A673 (cell line): ENCODE data around the gene IL20.

ENCODE experiments used
- EZH2 ChIP-seq: fragments of 200-600 bp; sonication (generic); IDR thresholded peaks from 2 replicates; pipeline ENCODE4 v1.6.1; 2017; ENCODE audit warnings: borderline replicate concordance, low read depth, mild to moderate bottlenecking, mixed read lengths, antibody characterized with exemption, low read length; ENCODE audit not compliant: poor library complexity, severe bottlenecking
- TF ChIP-seq, protein P1 (sequence below): fragments of 300-800, 200-600 bp; sonication (generic); conservative IDR thresholded peaks from 2 replicates; pipeline ENCODE4 v1.5.1; 2017; ENCODE audit warnings: low read depth, mild to moderate bottlenecking, antibody characterized with exemption, low read length, moderate library complexity, mixed read lengths

DNA sequence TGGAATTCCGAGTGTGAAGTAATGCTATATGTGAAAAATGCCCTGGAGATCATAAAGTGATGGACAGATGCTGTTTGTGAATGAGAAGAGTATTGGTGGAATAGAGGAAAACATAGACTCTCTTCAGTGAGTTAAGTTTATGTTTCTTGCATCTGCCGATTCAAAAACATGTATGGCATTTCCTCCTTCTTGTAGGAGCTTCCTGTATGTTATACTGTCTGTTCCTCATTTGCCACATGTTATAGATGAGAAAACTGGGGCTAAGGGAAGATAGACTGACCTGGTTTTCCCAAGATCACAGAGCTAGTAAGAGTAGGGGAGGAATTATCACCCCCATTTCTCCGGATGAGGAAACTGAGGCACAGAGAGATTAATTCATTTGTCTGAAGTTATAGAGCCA, 41.1 kb upstream of the IL20 start:
- TF ChIP-seq, protein P1, sequence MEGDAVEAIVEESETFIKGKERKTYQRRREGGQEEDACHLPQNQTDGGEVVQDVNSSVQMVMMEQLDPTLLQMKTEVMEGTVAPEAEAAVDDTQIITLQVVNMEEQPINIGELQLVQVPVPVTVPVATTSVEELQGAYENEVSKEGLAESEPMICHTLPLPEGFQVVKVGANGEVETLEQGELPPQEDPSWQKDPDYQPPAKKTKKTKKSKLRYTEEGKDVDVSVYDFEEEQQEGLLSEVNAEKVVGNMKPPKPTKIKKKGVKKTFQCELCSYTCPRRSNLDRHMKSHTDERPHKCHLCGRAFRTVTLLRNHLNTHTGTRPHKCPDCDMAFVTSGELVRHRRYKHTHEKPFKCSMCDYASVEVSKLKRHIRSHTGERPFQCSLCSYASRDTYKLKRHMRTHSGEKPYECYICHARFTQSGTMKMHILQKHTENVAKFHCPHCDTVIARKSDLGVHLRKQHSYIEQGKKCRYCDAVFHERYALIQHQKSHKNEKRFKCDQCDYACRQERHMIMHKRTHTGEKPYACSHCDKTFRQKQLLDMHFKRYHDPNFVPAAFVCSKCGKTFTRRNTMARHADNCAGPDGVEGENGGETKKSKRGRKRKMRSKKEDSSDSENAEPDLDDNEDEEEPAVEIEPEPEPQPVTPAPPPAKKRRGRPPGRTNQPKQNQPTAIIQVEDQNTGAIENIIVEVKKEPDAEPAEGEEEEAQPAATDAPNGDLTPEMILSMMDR: no peak
- TF ChIP-seq EZH2: no peak
